Mucosa of stomach (tissue), 1 donor: ENCODE data around the gene ZSCAN12.

Experiments used
- H3K27me3 ChIP-seq: one replicate; pipeline ENCODE4 v1.7.0; 2013; ENCODE audit warnings: mild to moderate bottlenecking, low read length; ENCODE audit not compliant: control insufficient read depth, insufficient read depth
- H3K36me3 ChIP-seq: one replicate; pipeline ENCODE4 v1.7.0; 2013; ENCODE audit warnings: low read length; ENCODE audit not compliant: control insufficient read depth, insufficient read depth
- H3K4me1 ChIP-seq: one replicate; pipeline ENCODE4 v1.7.0; 2013; ENCODE audit warnings: mild to moderate bottlenecking, low read length; ENCODE audit not compliant: control insufficient read depth, insufficient read depth
- H3K4me3 ChIP-seq: one replicate; pipeline ENCODE4 v1.7.0; 2013; ENCODE audit warnings: low read length
- H3K9ac ChIP-seq: one replicate; pipeline ENCODE4 v1.7.0; 2013; ENCODE audit warnings: mild to moderate bottlenecking, low read length, moderate library complexity
- H3K9me3 ChIP-seq: one replicate; pipeline ENCODE4 v1.7.0; 2013; ENCODE audit warnings: mild to moderate bottlenecking, low read length, moderate library complexity; ENCODE audit not compliant: control insufficient read depth
- donor health status: Pancreatic carcinoma.

Gene ZSCAN12

DNA sequence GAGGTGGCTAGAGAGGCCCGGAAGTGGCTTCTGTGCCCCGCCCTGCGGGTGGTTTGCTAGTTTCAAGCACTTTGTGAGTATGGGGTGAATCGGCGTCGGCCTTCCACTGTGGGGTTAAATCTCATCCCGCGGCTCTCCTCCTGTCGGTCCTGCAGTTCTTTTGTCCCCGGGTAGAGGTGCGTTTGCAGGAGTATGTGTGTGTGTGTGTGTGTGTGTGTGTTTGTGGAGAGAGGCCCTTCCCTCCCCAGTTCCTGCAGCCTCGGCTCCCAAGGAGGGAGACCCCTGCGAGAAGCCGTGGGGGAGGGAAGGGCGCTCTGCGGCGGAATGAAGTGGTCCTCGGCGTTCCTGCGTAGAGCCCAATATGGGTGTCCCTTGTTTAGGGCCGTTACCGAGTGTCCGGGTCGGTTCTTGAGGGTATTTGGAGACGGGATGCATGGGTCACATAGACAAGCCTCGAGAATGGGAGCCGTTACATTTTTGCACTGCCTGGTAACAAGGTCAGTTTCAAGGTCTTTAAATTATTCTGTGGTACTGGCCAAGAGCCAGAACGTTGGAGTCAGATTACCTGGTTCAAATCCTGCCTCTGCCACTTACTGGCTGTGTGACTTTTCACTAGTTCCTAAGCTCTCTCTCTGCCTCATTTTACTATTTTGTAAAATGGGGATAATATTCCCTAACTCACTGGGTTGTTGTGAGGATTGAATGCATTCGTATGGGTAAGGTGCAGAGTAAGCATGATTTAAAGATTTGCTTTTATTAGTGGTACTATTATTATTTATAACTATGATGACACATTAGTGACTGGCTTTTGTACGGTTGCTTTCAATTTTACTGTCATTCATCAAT is 49.4 kb downstream of the ZSCAN12 start, which contains the start of gene ZKSCAN3:
ZKSCAN3 (plus strand) TSS at position 56 of the 846 bp plus-strand sequence. CDS start 9,640 bp downstream, outside the sequence.
- Histone ChIP-seq H3K9me3 (no peaks in the 10 kb centered on the region), H3K9ac (peak within 1 kb of the TSS; percentile 79), H3K4me3 (peak within 1 kb of the TSS; percentile 79), H3K36me3 (no peaks in the 10 kb centered on the region), H3K4me1 (peaks cover 19% of the 10 kb centered on the region), H3K27me3 (no peaks in the 10 kb centered on the region)

- H3K9ac ChIP-seq, result peak overlapping the region; percentile 79
- no peaks in the 10 kb centered on the region for H3K27me3 ChIP-seq
Measured at GRCh38 chr6:28349344-28349891, 50.1 kb downstream of the ZSCAN12 start.

DNA sequence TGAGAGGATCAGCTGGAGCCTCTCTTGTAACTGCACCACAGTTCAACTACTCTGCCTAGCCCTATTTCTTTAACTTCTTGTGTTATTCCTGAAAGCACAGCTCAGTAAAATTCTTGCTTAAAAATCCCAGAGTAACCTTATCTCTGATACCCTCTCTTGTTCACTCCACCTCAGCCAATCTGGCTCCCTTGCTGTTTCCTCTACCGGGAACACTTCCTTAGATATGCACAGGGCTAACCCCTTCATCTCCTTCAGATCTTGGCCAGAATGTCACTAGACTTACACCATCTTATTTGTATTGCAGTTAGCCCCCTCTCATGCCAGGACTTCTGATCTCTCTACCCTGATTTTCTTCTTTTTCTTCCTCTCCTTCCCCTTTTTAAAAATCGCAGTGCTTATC is 52.4 kb downstream of the ZSCAN12 start:
- Histone ChIP-seq H3K9me3 (no peaks in the 10 kb centered on the region), H3K27me3 (no peaks in the 10 kb centered on the region), H3K4me3 (no peak overlapping the region), H3K9ac (no peak overlapping the region), H3K36me3 (no peaks in the 10 kb centered on the region), H3K4me1 (peaks cover 3% of the 10 kb centered on the region)

More at GRCh38 chr6:28349344-28349891, 50.1 kb downstream of the ZSCAN12 start:
- no peaks in the 10 kb centered on the region for H3K9me3 ChIP-seq
- peaks cover 12% of the 10 kb centered on the region for H3K4me1 ChIP-seq
- H3K4me3 ChIP-seq, result peak overlapping the region; percentile 79
- no peaks in the 10 kb centered on the region for H3K36me3 ChIP-seq

- no peaks in the 10 kb centered on the region for H3K9me3 ChIP-seq
- no peaks in the 10 kb centered on the region for H3K4me1 ChIP-seq
- no peak overlapping the region for H3K4me3 ChIP-seq
- H3K36me3 ChIP-seq, result no peaks in the 10 kb centered on the region
- no peak overlapping the region for H3K9ac ChIP-seq
- no peaks in the 10 kb centered on the region for H3K27me3 ChIP-seq
Measured at GRCh38 chr6:28345201-28345600, 54.3 kb downstream of the ZSCAN12 start.

- no peaks in the 10 kb centered on the region for H3K4me1 ChIP-seq
- H3K9ac ChIP-seq, result no peak overlapping the region
- H3K36me3 ChIP-seq, result no peaks in the 10 kb centered on the region
- H3K4me3 ChIP-seq, result no peak overlapping the region
- H3K27me3 ChIP-seq, result no peaks in the 10 kb centered on the region
- no peaks in the 10 kb centered on the region for H3K9me3 ChIP-seq
Measured at GRCh38 chr6:28343898-28344677, 55.5 kb downstream of the ZSCAN12 start.

DNA sequence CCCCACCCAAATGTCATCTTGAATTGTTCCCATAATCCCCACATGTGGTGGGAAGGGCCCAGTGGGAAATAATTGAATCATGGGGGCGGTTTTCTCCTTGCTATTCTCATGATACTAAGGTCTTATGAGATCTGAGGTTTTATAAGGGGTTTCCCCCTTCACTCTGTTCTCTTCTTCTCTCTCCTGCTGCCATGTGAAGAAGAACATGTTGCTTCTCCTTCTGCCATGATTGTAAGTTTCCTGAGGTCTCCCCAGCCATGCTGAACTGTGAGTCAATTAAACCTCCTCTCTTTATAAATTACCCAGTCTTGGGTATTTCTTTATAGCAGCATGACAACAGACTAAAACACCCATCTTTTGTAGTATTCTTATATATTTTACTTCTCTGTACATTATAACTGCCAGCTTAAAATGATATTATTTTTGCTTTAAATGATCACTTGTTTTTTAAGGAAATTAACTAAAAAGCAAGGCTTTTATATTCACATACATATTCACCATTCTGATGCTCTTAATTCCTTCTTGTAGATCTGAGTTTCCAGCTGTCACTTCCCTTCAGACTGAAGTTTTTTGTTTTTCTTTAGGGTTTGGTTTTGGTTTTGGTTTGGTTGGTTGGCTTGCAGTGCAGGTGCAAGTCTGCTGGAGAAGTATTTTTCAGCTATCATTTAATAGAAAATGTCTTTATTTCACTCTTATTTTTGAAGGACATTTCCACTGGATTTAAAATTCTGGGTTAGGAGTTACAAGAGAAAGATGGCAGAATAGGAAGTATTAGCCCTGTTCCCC is 59.0 kb downstream of the ZSCAN12 start:
- no peaks in the 10 kb centered on the region for H3K9me3 ChIP-seq
- no peak overlapping the region for H3K4me3 ChIP-seq
- no peaks in the 10 kb centered on the region for H3K36me3 ChIP-seq
- no peaks in the 10 kb centered on the region for H3K27me3 ChIP-seq
- no peak overlapping the region for H3K9ac ChIP-seq
- H3K4me1 ChIP-seq, result peaks cover 9% of the 10 kb centered on the region

DNA sequence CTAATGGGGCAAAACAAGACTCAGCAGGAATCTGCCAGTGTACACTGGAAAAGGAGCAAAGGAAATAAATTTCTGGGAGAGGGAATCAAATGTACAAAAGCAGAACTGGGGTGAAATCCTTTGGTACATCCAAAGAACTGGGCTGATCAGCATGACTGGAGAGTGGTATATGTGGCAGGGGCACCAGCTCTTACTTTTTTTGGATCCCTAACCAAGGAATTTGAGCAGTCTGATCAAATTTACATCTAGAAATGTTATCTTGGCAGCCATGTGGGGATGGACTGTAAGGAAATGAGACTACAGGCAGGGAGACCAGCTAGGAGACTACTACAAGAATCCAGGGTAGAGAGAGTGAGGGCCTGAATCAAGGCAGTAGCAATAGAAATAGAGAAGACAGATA is 62.4 kb downstream of the ZSCAN12 start:
- peaks cover 12% of the 10 kb centered on the region for H3K4me1 ChIP-seq
- H3K9me3 ChIP-seq, result no peaks in the 10 kb centered on the region
- H3K36me3 ChIP-seq, result no peaks in the 10 kb centered on the region
- H3K27me3 ChIP-seq, result no peaks in the 10 kb centered on the region
- no peak overlapping the region for H3K4me3 ChIP-seq
- H3K9ac ChIP-seq, result peak overlapping the region; percentile 99

GRCh38 chr6:28336284-28337120 is 63.0 kb downstream of the ZSCAN12 start:
- Histone ChIP-seq H3K27me3 (no peaks in the 10 kb centered on the region), H3K36me3 (no peaks in the 10 kb centered on the region), H3K4me1 (peaks cover 12% of the 10 kb centered on the region), H3K4me3 (peak overlapping the region; percentile 98), H3K9me3 (no peaks in the 10 kb centered on the region), H3K9ac (peak overlapping the region; percentile 99)

DNA sequence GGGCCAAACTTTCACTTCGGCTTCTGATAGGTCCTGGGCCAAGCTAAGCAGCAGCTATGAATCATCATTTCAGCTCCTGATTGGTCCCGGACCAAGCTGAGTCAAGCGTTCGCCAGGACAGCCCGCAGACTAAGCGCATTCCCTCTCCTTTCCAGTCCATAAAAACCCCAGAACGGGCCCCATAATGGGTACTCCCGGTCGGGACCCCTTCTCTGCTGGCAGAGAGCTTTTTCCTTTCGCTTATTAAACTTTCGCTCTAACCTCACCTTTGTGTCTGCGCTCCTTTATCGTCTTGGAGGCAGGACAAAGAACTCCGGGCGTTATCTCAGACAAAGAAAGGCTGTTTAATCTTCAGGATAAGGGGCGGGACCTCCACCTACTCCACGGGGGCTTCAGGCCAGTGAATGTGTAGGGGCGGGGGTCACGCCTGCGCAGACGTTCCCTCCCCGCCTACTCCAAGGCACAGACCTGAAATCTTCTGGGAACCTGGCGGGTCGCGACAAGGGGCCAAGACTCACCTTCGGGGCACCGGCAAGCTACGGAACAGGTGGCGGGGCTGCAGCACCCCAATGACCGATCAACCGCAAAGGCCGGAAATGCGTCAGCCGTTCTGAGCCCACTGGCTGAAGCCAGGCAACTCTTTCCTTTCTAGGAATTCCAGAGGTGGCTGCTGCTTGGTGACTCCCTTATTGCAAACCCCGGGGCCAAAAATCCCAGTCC is 63.8 kb downstream of the ZSCAN12 start, which contains the start of gene ZSCAN31:
ZSCAN31 (minus strand) TSS at position 585 of the 720 bp plus-strand sequence. CDS start 6,465 bp downstream, outside the sequence.
- no peaks in the 10 kb centered on the region for H3K9me3 ChIP-seq
- H3K4me3 ChIP-seq, result peak within 1 kb of the TSS; percentile 98
- peaks cover 12% of the 10 kb centered on the region for H3K4me1 ChIP-seq
- H3K27me3 ChIP-seq, result no peaks in the 10 kb centered on the region
- H3K36me3 ChIP-seq, result no peaks in the 10 kb centered on the region
- peak within 1 kb of the TSS; percentile 99 for H3K9ac ChIP-seq

GRCh38 chr6:28335040-28335563 is 64.4 kb downstream of the ZSCAN12 start:
- Histone ChIP-seq H3K9ac (peak overlapping the region; percentile 99), H3K27me3 (no peaks in the 10 kb centered on the region), H3K36me3 (no peaks in the 10 kb centered on the region), H3K4me1 (peaks cover 12% of the 10 kb centered on the region), H3K4me3 (peak overlapping the region; percentile 98), H3K9me3 (no peaks in the 10 kb centered on the region)
